Measurements from ENCODE around the gene ZC3H12C.
"Not testable (repeated sequence)": the region's sequence is repeated elsewhere in the genome, so short reads cannot be mapped to it uniquely, and the experiment has no call there.

ZC3H12C gene
- total RNA-seq = 0 to 0.30 (median 0.06) reads per million in 4 donors

DNA sequence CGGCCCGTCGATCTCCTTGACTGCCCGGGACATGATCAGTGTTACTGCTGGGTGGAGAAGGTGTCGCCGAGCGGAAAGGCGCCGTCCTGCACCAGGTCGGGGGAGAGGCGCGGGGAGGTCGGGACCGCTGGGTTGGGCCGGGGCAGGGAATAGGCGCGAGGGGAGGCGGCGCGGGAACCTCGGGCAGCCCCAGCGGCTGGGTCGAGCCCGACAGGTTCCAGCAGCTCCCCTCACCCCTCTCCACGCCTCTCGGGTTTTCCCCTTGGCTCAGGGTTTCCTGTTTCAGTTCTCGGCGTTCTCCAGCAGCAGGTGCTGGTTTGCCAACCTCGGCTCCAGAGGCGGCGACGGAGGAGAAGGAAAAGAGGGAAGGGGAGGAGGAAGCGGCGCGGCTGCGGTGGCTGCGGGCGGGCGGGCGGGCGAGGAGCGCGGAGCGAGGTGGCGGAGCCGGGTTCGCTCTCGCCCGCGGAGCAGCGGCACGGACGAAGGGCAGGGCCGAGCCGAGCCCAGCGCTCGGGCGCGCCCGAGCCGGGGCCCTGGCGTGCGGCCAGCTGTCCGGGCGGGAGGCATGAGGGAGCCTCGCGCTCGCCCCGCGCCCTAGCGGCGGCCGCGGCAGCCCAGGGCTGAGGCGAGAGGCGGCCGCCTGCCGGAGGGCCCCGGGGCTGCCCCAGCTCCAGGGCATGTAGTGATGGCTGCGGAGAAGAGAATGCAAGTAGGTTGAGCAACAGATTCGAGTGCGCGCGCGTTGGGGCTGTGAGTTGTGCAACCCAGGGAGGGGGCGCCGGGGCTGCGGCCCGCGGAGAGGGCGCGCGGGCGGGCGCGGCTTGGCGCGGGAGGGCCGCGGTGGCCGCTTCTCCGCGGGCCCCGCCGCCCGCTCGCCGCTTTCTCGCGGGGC lies at the start of gene ZC3H12C:
Gene ZC3H12C, plus strand, starts transcription at position 878 of the 892 bp plus-strand sequence. CDS start 20 bp downstream, outside the sequence.
- DNase-seq = peak in 2 of 5 donors; percentile 2 to 42

DNA sequence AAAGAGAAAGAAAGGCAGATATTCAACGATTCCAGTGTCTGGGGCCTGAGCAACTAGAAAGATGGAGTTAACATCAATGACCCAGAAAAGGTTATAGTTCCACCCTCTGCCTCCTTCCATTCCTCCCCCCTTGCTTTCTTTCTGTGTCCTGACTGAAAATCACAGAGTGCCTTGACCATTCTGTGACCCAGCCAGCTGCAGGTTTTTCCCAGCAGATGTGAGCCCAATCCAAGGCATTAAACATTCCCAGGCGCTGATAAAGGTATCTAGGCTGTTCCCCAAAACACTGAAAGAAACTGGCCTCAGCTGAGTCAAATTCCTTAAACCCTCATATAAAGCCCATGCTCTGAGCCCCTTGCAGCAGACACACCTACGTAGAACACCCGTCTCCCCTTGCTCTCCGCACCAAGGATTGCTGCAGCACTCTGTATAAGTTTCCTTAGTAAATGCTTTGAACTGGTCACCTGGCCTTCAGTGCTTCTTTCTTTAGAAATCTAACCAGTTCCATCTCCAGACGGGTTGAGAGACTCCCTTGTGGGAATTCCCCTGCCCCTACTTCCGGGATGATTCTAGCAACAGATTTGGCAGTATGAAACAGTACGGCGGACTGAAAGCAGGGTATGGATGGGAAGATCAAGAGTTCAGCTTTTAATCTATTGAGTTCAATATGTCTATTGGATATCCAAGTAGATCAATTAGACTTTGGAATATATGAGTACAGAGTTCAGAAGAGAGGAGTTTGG lies 48.8 kb upstream of the ZC3H12C start:
- DNase-seq = no peak

DNA sequence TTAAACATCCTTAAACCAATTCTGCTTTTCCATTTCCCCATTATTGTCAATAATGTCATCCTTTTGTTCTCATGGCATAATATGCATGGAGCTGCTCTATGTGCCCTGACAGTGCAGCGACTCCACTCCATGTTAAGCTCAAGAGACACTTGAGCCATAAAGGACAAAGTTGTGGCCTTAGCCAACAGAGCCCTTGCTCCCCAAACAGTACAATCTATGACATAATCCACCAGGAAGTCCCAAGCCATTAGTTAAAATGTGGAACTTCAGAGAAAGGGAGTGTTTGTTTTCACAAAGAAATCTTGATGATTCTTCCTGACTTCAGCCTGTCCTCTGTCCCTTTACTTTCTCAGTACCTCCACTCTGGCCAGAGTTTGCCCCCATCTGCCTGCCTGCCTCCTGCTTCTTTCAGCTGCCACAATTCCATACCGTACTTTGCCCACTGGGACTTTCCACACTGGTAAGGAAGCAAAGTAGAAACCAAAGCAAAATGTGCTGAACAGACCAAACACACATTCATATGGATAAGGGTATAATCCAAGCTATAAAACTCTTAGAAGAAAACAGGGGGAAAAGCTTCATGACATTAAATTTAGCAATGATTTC lies 46.3 kb upstream of the ZC3H12C start:
- no peak for DNase-seq

DNA sequence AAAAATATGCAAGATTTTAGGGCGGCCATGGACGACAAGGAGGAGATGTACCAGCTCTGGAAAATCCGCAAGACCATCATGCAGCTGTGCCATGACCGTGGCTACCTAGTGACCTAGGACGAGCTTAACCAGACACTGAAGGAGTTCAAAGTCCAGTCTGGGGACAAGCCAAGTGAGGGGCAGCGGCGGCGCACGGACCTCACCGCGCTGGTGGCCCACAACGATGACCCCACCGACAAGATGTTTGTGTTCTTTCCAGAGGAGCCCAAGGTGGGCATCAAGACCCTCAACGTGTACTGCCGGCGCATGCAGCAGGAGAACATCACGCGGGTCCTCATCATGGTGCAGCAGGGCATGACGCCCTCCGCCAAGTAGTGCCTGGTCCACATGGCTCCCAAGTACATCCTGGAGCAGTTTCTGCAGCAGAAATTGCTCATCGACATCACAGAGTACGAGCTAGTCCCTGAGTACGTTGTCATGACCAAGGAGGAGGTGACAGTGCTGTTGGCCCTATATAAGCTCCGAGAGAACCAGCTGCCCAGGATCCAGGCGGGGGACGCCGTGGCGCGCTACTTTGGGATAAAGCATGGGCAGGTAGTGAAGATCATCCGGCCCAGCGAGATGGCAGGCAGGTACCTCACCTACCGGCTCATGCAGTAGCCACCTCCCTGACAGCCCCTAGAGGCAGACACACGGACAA lies 43.5 kb upstream of the ZC3H12C start:
- no peak for DNase-seq

GRCh38 chr11:110050201-110050506 lies 43.0 kb upstream of the ZC3H12C start:
- DNase-seq = no peak

DNA sequence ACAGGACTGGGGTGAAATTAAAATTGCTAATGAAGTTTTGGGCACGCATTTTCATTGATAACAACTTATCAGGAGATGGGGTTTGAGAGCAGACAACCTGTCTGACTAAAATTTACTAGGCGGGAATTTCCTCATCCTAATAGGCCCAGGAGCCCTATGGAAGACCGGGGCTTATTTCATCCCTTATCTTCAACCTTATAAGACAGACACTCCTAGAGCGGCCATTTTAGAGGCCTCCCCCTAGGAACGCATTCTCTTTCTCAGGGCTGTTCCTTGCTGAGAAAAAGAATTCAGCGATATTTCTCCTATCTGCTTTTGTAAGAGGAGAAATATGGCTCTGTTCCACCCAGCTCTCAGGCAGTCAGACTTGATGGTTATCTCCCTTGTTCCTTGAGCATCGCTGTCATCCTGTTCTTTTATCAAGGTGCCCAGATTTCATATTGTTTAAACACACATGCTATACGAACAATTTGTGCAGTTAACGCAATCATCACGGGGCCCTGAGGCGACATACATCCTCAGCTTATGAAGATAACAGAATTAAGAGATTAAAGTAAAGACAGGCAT lies 39.3 kb upstream of the ZC3H12C start:
- DNase-seq = no peak

DNA sequence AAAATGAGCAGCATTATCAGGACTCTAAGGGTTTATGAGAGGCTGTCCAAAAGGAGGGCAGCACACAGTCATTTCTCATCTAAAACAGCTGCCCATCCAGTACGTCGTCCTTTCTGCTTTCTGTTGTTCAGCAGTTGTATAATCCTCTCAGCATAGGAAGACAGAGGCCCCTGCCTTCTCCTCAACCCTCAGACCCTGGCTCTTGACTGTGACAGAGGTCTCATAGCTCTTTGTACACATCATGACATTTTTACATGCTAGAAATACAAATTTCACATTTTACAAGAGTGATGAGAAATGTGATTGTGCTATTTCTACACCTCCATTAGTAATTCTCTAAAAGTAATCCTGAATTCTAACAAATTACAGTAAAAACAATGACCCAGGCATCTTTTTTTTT lies 36.2 kb upstream of the ZC3H12C start:
- no peak for DNase-seq

DNA sequence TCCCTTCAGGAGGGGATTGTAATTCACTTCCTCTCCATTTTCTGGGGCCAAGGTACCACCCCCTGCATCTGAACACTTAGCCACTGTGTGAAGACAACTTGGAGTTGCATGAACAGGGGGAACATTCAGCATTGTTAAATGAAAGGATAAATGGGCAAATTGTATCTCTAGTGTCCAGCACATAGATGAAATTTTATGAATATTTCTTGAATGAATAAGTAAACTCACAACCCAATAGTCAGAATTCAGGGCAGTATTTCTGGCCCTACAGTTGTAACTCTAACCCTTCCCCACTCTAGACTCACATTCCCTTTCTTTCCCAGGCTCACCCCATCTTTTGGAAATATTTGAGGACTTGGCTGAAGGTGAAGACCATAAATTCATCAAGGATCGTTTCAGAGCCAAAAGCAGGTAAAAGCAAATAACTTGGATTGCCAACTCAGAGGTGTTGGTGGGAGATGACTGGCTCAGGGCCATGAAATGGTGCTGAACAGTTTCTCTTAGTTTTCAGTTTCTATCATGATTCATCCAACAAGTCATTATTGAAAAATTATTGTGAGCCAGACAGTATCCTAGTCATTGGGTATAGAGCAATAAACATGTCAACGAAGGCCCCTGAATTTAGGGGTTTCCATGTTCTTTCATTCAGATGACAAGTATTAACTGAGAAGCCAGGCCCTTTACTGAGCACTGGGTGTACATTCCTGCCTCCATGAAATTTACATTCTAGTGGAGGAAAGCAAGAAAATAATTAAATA lies 33.3 kb upstream of the ZC3H12C start:
- DNase-seq = no peak

- no peak for DNase-seq
Measured at GRCh38 chr11:110061296-110061695, 31.9 kb upstream of the ZC3H12C start.

GRCh38 chr11:110062247-110062646 lies 30.9 kb upstream of the ZC3H12C start:
- no peak for DNase-seq

GRCh38 chr11:110065189-110065588 lies 28.0 kb upstream of the ZC3H12C start:
- no peak for DNase-seq

GRCh38 chr11:110068001-110068400 lies 25.2 kb upstream of the ZC3H12C start:
- not testable (repeated sequence) for DNase-seq

DNA sequence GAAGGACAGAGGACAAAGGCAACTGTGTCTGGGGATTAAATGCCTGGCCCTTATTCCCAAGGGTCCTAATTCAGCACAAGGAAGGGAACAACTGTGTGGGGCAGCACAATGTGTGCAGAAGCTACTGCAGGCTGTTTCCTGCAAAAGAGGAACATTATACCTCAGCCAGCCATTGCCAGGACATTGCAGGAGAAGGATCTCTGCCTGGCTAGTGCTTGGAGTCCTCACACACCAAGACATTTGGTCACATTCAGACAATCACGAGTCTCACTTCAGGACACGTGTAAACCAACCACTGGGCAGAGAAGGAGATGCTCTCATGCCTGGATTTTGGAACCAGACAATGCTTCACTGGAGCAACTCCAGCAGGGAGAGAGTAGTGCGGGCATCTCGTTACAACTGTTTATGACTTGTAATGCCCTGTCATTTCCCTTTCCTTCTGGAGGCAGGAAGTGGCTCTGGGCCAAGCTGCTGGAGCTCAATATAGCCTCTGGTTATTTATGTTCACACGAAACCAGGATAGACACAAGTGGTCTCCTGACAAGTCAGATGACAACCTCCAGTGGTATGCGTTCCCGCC lies 23.9 kb upstream of the ZC3H12C start:
- DNase-seq = peak in 1 of 5 donors; percentile 43

DNA sequence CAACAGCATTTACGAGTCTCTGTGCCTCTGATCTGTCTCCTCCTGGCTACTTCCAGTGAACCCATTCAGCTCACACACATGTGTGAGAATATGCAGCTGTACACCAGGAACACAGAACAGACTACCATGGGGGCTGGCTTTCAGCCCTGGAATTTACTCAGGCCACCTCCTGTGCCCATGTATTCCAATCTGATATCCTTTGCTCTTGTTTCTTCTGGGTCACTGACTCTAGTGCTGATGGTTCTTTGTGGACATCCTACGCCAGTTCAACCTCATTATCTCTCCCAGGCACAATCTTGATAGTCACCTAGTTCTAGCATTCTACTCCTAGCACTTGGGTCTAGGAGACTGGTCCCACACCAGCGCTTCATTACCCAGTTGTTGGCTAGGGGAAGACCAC lies 23.0 kb upstream of the ZC3H12C start:
- DNase-seq = no peak

DNA sequence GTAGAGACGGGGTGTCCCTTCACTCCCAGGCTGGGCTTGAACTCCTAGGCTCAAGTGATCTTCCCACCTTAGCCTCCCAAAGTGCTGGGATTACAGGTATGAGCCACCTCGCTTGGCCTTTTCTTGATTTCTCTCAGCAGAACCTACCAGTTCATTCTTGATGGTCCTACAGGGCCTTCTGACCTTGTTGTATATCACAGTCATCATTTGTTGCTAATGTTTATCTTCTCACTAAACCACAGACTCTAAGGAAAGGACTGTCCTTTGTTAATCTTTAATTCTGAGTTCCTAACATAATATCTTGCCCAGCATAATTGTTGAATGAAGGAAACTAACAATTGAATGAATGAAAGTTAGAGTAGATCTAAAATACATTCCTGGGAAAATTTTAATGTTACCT lies 22.0 kb upstream of the ZC3H12C start:
- DNase-seq = no peak

GRCh38 chr11:110072930-110073329 lies 20.3 kb upstream of the ZC3H12C start:
- no peak for DNase-seq

GRCh38 chr11:110074499-110074898 lies 18.7 kb upstream of the ZC3H12C start:
- no peak for DNase-seq

DNA sequence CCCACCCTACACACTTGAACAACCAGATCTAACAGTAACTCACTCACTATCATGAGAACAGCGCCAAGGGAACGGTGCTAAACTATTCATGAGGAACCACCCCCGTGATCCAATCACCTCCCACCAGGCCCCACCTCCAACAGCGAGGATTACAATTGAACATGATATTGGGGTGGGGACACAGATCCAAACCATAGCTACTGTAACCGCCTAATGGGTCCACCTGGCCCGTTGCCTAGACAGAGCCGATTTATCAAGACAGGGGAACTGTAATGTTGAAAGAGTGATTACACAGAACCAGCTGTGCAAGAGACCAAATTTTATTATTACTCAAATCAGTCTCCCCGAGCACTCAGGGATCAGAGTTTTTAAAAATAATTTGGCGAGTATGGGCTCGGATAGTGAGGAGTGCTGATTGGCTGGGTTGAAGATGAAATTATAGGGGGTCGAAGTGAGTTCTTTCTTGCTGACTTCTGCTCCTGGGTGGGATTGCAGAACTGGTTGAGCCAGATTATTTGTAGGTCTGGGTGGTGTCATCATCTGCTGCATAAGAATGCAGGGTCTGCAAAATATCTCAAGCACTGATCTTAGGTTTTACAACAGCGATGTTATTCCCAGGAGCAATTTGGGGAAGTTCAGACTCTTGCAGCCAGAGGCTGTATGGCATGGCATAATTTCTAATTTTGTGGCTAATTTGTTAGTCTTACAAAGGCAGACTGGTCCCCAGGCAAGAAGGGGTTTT lies 17.9 kb upstream of the ZC3H12C start:
- DNase-seq = no peak

DNA sequence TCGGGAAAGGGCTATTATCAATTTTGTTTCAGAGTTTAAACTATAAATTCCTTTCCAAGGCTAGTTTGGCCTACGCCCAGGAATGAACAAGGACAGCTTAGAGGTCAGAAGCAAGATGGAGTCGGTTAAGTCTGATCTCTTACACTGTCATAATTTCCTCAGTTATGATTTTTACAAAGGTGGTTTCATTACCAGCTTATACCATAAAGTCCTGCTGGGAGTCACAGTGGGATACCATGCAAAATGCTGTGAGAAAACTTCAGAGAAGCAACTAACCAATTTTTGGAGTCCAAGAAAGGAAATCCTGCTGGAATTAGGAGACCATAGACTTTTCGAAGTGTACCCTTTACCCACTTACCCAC lies 17.4 kb upstream of the ZC3H12C start:
- DNase-seq = no peak

DNA sequence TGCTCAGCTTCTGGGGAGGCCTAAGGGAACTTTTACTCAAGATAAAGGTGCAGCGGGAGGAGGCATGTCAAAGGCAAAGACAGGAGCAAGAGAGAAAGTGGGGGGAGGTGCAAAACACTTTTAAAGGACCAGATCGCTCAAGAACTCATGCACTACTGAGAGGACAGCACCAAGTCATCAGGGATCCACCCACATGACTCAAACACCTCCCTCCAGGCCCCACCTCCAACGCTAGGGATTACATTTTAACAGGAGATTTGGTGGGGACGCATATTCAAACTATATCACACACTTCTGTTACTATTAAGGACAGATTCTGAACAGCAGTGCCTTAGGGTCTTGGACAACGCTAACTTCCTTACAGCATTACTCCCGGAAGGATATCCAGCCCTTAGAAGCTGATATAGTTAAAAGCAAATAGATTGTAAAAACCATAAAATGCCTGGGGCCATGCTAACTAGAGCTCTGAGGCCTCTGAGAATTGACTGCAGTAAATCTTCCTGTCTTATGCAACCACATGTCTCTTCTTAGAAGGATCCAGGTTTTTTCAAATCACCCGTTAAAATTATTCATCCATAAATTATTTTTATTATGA lies 16.7 kb upstream of the ZC3H12C start:
- DNase-seq = peak in 1 of 5 donors; percentile 21

Measured in T-helper 1 cell (primary cell).